ENCODE measurements around the gene PGAM5. TPM values are rescaled to one million over a fixed set of nuclear protein-coding genes. Genes with fewer than 3 reads are reported as not detected.

The PGAM5 gene
- total RNA-seq, 2 experiments from 2014 or later, result 12.8 to 15.1 TPM

DNA sequence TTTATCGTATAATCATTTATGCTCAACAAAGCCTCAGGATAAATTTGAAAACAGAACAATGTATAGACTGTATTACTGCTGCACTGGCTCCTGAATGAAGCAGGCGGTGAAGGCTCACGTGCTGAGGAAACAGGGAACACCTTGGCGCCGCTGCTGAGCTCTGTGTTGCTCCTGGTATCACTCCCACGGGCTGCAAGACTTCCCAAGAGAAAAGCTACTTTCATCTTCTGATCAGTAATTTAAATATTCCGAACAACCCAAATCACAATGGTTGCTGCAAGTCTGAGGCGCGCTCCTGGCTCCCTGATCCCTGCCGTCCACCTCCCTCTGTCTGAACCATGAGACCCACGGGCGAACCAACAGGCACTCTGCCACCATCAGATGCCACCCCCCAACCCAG, 15.7 kb downstream of the PGAM5 start:
- intact Hi-C loops (cut with DNase I, micrococcal nuclease), result no loop called here
- no peaks in the 10 kb centered on the region for H3K4me1 ChIP-seq (ENCODE audit: insufficient read depth, low read length)
- H3K4me3 ChIP-seq (ENCODE audit: low read length), result no peak overlapping the region
- no peaks in the 10 kb centered on the region for H3K9me3 ChIP-seq (ENCODE audit: control insufficient read depth in 1 of 2, insufficient read depth in 1 of 2, low read length in 2 of 2)
- no peak overlapping the region for H3K4me3 Mint-ChIP-seq
- ChIA-PET POLR2A (no interaction called here), CTCF (no interaction called here)
- TF ChIP-seq, protein P1, sequence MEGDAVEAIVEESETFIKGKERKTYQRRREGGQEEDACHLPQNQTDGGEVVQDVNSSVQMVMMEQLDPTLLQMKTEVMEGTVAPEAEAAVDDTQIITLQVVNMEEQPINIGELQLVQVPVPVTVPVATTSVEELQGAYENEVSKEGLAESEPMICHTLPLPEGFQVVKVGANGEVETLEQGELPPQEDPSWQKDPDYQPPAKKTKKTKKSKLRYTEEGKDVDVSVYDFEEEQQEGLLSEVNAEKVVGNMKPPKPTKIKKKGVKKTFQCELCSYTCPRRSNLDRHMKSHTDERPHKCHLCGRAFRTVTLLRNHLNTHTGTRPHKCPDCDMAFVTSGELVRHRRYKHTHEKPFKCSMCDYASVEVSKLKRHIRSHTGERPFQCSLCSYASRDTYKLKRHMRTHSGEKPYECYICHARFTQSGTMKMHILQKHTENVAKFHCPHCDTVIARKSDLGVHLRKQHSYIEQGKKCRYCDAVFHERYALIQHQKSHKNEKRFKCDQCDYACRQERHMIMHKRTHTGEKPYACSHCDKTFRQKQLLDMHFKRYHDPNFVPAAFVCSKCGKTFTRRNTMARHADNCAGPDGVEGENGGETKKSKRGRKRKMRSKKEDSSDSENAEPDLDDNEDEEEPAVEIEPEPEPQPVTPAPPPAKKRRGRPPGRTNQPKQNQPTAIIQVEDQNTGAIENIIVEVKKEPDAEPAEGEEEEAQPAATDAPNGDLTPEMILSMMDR (IDR thresholded peaks at IDR 0.05), result no peak
- H3K36me3 Mint-ChIP-seq (ENCODE audit: low read depth), result peaks cover 74% of the 10 kb centered on the region
- H3K9me3 Mint-ChIP-seq, result no peaks in the 10 kb centered on the region
- peaks cover 75% of the 10 kb centered on the region for H3K36me3 ChIP-seq (ENCODE audit: insufficient read depth, low read length)
- ATAC-seq (ENCODE audit: poor library complexity), result no peak
- H3K4me1 Mint-ChIP-seq (ENCODE audit: low read depth), result no peaks in the 10 kb centered on the region
- H3K27ac ChIP-seq (ENCODE audit: low read depth in 1 of 2, low read length in 2 of 2), result no peak overlapping the region
- DNase-seq, result peak in 1 of 14 experiments; percentile 11
- no peaks in the 10 kb centered on the region for H3K27me3 Mint-ChIP-seq
- H3K27ac Mint-ChIP-seq, result no peak overlapping the region
- H3K27me3 ChIP-seq (ENCODE audit: control insufficient read depth in 1 of 2, insufficient read depth in 2 of 2, low read length in 2 of 2), result no peaks in the 10 kb centered on the region

DNA sequence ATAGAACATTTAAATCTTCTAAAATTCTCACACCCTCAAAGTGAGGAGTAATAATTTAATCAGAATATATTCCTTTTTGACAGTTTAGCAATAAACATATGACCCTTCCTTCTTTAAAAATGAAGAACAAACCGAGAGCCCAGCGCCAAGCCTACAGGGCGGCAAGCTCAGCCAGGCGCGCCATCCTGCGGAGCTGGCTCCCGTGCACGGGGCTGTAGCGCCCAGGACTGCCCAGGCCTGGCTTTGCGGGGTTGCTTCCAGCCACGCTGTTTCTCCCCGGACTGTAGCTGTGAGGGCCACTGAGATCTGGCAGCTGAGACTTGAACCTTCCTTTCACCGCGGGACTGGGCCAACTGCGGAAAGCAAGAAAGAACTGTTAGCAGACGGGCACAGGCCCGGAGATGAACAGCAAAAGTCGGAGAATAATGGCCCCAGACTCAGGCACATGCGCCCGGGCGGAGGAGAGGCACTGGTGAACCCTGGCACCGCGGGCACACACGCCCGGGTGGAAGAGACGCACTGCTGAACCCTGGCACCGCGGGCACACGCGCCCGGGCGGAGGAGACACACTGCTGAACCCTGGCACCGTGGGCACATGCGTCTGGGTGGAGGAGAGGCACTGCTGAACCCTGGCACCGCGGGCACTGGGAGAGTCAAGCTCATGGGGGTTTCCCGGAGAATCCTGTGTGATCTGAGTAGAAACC, 16.6 kb downstream of the PGAM5 start:
- no peak overlapping the region for H3K27ac ChIP-seq (ENCODE audit: low read depth in 1 of 2, low read length in 2 of 2)
- H3K4me3 ChIP-seq (ENCODE audit: low read length), result no peak overlapping the region
- Mint-ChIP-seq H3K9me3 (no peaks in the 10 kb centered on the region), H3K4me3 (no peak overlapping the region), H3K27me3 (no peaks in the 10 kb centered on the region), H3K27ac (no peak overlapping the region), H3K4me1 (ENCODE audit: low read depth) (no peaks in the 10 kb centered on the region), H3K36me3 (ENCODE audit: low read depth) (peaks cover 76% of the 10 kb centered on the region)
- DNase-seq (peak in 1 of 14 experiments; percentile 16), ATAC-seq (ENCODE audit: poor library complexity) (no peak)
- H3K27me3 ChIP-seq (ENCODE audit: control insufficient read depth in 1 of 2, insufficient read depth in 2 of 2, low read length in 2 of 2), result no peaks in the 10 kb centered on the region
- TF ChIP-seq, protein P1 (IDR thresholded peaks at IDR 0.05), result no peak
- H3K9me3 ChIP-seq (ENCODE audit: control insufficient read depth in 1 of 2, insufficient read depth in 1 of 2, low read length in 2 of 2), result no peaks in the 10 kb centered on the region
- ChIA-PET CTCF (no interaction called here), POLR2A (no interaction called here)
- intact Hi-C loops (cut with DNase I, micrococcal nuclease), result no loop called here
- H3K36me3 ChIP-seq (ENCODE audit: insufficient read depth, low read length), result peaks cover 78% of the 10 kb centered on the region
- no peaks in the 10 kb centered on the region for H3K4me1 ChIP-seq (ENCODE audit: insufficient read depth, low read length)

DNA sequence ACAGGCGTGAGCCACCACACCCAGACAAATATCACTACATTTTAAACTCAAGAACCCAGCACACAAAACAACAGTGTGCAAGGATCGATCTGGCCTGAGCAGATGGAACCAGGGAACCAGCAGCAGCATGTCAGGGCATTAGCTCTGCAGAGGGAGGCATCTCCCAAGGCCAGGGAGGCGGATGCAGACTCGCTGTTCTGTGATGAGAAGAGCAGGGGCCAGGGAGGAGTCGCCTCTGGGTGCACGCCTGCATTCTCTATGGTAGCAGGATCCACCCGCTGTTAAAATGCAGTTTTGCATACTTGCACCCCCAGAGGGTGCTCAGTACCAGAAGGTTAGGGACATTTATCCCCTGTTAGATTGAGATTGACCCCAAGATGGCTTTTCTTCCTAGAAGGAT, 17.9 kb downstream of the PGAM5 start:
- POLR2A ChIA-PET, result no interaction called here
- Mint-ChIP-seq H3K4me1 (ENCODE audit: low read depth) (no peaks in the 10 kb centered on the region), H3K27ac (no peak overlapping the region), H3K27me3 (no peaks in the 10 kb centered on the region), H3K4me3 (no peak overlapping the region), H3K36me3 (ENCODE audit: low read depth) (peaks cover 87% of the 10 kb centered on the region), H3K9me3 (no peaks in the 10 kb centered on the region)
- Histone ChIP-seq H3K27ac (ENCODE audit: low read depth in 1 of 2, low read length in 2 of 2) (no peak overlapping the region), H3K36me3 (ENCODE audit: insufficient read depth, low read length) (peaks cover 74% of the 10 kb centered on the region), H3K9me3 (ENCODE audit: control insufficient read depth in 1 of 2, insufficient read depth in 1 of 2, low read length in 2 of 2) (no peaks in the 10 kb centered on the region), H3K27me3 (ENCODE audit: control insufficient read depth in 1 of 2, insufficient read depth in 2 of 2, low read length in 2 of 2) (no peaks in the 10 kb centered on the region), H3K4me1 (ENCODE audit: insufficient read depth, low read length) (no peaks in the 10 kb centered on the region), H3K4me3 (ENCODE audit: low read length) (no peak overlapping the region)
- CTCF ChIA-PET, result no interaction called here
- ATAC-seq (ENCODE audit: poor library complexity), result no peak
- no peak for DNase-seq
- TF ChIP-seq, protein P1 (IDR thresholded peaks at IDR 0.05), result no peak
- intact Hi-C loops (cut with DNase I, micrococcal nuclease), result no loop called here
